Germinal center (tissue), 1 donor: ENCODE results near the gene SSR3.
"Not testable (repeated sequence)": the region's sequence is repeated elsewhere in the genome, so short reads cannot be mapped to it uniquely, and the experiment has no call there.

Experiments
- DNase-seq: peaks from one replicate; pipeline ENCODE4 v3.0.0; 2012; ENCODE audit warnings: mixed read lengths, low spot score

SSR3 gene

DNA sequence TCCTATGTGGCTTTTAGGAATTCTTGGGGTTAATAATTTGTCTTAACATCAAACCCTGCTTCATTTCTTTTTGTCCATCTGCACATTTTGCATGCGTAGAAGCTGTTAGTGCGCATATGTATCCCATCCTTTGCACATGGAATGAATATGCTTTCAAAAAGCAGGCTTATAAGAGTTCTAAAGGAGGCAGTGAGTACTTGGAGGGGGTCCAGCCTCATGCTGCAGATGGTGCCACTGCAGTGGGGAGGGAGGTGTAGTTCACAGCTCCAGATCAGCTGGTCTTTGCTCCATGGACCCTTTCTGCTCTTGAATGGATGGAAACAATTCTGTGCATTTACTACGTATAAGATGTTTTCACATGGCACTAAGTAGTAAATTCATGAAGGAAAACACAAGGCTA, 20.7 kb upstream of the SSR3 start:
- DNase-seq: no peak

DNA sequence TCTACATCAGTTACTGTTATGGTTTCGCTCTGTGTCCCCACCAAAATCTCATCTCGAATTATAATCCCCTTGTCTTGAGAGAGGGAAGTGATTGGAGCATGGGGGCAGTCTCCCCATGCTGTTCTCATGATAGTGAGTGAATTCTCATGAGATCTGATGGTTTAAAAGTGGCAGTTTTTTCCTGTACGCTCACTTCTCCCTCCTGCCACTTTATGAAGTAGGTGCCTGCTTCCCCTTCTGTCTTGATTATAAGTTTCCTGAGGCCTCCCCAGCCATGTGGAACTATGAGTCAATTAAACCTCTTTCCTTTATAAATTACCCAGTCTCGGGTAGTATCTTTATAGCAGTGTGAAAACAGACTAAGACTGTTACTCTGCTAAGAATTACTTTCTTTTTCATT, 15.0 kb upstream of the SSR3 start:
- not testable (repeated sequence) for DNase-seq

DNA sequence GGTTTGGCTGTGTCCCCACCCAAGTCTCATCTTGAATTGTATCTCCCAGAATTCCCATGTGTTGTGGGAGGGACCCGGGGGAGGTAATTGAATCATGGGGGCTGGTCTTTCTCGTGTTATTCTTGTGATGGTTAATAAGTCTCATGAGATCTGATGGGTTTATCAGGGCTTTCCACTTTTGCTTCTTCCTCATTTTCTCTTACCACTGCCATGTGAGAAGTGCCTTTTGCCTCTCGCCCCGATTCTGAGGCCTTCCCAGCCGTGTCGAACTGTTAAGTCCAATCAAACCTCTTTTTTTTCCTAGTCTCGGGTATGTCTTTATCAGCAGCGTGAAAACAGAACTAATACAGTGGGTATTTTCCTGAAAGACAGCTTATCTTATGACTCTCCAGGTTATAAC, 14.1 kb upstream of the SSR3 start:
- not testable (repeated sequence) for DNase-seq

DNA sequence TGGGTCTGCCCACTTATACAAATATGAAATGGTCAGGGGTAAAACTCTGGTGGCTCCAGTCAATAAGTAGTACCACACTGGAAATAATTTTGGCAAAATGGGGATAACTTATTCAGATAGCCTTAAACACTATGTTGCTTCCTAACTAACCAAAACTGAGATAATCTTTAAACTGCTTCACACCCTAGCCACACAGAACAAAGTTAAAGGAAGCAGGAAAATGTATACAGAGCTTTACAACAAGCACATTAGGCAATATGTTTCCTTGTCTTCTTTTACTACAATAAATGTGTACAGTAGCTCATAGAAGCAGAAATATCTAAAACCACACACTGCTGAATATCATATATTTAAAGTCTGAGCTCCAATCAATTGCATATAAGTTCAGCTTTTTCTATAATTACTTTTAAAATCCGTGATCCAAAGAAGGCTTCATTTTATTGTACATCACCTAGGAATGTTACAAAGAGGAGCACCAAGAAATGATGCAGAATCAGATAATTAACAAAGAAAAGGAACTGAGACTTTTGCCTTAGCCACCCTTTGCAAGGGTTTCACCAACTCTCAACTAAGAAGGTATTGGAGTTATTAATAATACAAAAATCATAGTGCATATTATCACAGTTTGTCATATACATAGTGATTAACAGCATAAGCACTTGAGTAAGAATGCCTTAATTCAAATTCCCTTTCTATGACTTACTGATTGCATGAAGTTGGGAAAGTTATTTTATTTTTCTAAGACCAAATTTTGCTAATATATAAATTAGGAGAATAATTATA, 9.2 kb upstream of the SSR3 start:
- no peak for DNase-seq

DNA sequence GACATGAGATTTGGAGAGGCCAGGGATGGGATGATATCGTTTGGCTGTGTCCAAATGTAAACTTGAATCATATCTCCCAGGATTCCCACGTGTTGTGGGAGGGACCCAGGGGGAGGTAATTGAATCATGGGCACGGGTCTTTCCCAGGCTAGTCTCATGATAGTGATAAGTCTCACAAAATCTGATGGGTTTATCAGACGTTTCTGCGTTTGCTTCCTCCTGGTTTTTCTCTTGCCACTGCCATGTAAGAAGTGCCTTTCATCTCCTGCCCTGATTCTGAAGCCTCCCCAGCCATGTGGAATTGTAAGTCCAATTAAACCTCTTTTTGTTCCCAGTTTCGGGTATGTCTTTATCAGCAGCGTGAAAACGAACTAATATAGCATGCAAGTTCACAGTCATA, 7.6 kb upstream of the SSR3 start:
- not testable (repeated sequence) for DNase-seq

DNA sequence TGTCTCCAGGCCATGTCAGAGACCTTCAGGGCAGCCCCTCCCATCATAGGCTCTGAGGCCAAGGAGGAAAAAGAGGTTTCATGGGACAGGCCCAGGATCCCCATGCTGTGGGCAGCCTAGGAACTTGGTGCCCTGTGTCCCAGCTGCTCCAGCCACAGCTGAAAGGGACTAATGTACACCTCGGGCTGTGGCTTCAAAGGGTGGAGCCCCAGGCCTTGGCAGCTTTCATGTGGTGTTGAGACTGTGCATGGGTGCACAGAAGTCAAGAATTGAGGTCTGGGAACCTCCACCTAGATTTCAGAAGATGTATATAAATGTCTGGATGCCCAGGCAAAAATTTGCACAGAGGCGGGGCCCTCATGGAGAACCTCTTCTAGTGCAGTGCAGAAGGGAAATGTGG, 6.6 kb upstream of the SSR3 start:
- no peak for DNase-seq

DNA sequence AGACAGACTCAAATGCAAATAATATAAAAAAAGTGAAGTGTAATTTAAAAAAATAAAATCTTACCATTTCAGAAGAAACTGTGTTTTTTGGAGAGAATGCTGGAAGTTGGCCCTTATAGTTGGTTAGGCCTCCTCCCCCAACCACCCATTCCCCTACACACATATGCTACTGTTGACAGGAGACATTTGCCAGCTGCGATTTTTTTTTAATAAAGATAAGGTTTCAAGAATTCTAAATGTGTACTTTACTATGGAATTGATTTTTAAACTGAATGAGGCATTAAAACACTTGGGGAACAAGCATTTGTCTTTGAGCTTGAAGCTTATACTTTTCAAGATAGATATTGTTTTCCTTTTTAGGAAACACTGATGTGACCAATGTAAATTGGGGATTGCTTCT, 4.4 kb upstream of the SSR3 start:
- DNase-seq: no peak

DNA sequence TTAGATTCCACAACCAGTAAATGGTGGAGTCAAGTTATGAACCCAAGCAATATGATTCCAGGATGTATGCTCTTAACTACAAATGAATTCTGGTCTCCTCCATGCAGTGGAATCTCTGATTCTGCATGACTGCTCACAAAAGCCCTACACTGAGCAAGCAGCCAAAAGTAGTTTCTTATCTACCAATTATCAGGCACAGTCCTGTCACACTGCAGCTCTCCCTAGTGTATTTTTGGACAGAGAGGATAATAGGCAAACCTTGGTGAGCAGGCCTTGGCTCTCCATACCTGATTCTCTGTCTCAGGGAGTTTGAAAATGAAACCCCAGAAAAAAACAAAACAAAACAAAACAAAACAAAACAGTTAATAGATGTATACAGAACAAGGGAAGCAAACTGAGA, 3.5 kb upstream of the SSR3 start:
- DNase-seq: no peak

DNA sequence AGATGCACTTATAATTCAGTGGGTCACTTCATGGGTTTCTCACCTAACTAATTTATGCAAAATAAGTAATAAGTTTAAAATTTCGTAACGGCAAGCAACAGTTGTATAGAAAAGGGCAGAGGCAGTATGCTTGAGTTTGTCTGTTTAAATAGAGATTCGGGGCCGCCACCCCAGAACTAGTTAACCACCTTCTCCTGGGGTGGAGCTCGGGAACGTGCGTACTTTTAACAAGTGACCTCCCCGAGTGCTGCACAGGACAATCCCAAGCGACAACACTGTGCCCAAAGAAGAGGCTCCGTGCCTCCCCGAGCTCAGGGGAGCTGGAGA, 439 bp downstream of the SSR3 start:
- DNase-seq: no peak

DNA sequence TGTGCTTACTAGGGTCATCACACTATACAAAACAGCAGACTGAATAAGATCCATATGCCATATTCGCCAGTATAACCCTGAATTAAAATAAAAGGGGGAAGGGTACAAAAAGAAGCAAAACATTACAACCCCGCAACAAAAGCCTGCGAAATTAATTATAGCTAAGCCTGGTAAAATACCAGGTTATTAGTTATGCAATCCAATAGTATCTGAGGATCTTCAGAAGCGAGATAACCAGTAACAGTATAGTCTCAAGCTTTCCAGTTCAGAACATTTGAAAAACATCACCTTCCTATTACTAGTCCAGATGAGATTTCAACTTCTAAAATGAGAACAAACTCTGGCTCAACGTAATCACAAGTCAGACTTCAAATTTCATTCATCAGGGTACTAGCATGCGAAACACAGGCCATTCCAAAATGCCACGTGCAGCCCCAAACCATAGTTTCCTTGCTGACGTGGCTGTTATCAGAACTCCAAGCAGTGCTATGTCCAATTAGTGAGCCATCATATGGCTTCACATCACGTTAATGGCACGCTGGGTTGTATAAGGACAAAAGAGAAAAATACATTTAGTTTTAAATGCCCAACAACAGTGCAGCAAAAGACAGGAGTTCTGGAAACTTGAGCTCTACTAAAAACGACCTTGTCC, 1.1 kb downstream of the SSR3 start:
- DNase-seq: no peak

DNA sequence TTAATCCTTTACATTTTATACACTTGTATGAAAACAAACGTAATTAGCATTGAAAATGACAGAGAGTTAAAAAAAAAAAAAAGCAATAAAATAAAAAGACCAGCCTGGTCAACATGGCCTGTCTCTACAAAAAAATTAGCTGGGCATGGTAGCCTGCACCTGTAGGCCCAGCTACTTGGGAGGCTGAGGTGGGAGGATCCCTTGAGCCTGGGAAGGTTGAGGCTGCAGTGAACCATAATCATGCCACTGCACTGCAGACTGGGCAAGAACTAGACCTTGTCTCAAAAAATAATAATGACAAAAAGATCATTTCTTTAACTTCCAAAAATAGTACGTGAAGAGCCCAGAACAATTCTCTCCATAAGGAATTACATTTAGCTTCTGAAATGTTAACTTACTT, 1.9 kb downstream of the SSR3 start:
- DNase-seq: no peak

DNA sequence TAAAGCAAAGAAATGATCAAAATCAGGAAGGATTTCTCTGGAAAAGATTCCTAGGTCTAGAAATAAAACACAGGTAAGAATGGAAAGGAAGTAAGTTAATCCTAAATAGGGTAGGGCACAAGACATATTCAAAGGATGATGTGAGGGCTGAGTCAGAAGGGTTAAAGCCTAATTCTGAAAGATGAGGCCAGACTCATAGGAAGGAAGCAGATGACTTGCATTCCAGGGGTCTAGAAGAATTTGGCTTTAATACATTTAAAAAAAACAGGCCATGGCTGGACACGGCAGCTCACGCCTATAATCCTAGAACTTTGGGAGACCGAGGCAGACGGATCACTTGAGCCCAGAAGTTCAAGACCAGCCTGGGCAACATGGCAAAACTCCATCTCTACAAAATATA, 3.2 kb downstream of the SSR3 start:
- no peak for DNase-seq

DNA sequence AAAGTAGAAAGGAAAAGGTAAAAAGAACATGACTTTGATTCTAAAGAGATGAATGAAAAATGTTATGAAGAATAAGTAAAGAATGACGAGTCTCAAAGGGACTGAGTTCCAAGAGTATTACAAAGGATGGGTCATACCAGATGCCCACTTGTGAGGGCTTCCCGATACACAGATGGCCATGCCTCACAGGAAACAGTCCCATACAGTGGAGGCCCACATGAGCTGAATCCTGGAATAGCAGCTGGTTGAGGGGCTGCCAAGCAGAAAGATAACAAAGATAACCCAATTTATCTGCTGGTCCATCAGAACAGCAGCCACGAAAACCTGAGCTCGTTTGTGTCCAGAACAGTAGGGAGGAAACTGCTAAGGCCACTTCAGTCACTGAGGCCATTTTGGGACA, 3.7 kb downstream of the SSR3 start:
- DNase-seq: no peak

DNA sequence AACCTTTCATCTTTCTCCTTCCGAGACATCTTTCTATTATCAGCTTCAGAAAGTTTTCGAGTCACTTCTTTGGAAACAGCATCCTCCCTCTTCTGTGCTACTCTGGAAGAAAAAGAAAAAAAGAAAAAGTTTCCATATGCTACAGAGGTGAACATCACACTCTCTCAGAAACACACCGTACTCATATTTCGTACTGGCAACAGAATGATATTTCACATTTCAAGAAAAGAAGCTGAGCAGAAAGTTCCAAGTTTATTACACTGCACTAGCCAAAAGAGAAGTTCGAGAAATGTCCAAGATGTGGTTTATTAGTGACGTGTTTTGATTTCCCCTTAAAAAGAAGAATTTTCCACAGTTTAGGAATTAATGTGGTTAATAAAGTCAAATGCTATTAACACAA, 6.0 kb downstream of the SSR3 start:
- no peak for DNase-seq

DNA sequence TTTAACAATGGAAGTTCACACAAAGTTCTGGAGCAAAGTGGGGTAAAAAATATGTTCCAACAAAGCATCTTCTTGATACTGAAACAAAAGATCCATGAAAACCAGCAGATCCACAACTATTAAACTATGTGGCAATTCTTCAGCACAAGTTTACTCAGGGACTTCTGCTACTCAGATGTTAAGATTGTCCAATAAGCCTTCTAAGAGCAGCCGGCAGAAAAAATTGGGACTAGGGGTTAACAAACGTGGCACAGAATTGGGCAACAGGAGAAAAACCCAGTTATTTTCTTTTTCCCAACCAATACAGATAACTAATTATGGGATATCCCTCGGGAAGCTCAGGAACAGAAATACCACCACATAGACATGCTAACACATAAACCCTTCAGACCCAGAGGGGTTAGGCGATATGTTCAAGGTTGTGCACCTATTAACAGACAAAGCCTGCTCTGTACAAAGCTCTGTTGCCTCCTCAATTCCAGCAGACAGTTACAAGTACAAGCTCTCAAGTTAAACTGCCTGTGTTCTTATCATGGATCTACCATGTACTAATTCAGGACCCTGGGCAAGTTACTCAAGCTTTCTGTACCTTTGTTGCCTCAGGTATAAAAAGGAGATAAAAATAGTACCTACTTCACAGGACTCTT, 6.8 kb downstream of the SSR3 start:
- no peak for DNase-seq

DNA sequence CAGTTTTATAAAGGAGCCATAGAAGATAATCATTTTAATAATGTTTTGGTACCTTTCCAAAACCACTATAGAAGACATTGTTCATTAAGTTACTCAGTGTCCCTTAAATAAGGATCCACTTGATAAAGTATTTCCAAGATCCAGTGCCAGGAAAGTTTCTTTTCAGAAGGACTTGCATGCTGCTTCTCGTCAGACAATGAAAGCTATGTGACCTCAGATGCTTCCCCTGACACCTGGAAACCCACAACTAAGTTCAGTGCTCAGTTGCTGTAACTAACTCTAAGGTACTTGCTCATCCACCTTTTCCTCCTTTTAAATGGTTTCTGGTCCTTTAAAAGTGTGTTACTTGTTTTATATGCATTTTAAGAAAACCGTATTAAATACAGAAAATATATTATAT, 7.3 kb downstream of the SSR3 start:
- no peak for DNase-seq

DNA sequence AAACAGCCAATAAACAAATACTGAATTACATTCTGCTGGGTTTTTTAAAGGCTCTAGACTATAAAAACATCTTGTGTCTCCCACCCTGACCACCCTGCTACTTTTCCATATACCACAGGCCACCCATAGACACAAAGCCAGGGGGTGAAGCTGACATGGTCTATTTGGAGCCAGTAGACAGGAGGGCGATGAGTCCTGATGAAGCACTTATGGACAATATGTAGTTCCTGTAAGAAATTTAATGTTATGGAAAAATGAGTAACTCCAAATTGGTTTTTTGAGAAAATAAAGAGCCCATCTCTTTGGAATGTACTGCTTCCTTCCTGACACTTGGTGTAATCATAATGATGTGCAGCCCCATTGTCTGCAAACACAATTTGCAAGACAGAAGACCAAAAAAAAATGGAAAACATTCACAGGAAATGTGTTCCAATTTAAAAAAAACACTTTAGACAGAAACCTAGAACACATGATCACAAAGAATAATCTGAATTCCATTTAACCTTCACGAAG, 11.8 kb downstream of the SSR3 start:
- no peak for DNase-seq

DNA sequence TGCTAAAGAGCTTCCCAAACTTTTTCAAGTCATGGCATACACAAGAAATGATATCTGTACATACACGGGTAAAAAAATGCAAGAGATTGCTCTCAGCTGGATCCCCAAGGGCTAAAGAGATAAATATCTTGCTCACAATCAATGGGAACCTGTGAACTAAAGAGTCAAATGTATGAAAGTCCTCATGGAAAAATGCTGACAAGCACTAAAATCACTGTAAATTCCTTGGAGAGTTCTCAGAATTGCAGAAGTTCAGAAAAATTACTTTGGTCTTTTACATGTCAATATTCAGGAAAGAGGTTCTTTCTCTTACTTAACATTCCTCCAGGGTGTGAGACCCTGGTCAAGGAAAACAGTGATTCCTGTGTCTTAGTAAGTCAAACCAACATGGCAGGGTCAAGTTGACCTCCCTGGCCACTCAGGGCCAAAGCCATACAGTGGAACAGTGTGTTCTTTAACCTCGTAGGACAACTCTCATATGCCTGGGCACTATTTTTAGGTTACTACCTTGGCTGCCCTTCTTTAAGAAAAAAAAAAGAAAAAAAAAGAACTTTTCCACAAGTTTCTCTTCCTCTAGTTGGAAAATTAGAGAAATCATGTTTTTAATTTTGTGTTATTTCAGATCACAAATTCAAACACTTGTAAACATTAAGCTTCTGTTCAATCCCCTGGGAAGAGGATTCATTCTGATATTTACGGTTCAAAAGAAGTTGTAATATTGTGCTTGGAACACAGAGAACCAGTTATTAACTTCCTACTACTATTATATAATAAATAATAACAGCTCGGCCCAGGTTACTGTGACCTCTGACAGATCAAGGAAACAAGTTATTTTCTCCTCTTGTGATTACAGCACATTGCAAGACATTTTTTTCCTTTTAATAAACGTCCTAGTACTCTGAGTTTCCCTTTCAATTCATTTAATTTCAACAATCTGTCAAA, 12.5 kb downstream of the SSR3 start:
- no peak for DNase-seq

DNA sequence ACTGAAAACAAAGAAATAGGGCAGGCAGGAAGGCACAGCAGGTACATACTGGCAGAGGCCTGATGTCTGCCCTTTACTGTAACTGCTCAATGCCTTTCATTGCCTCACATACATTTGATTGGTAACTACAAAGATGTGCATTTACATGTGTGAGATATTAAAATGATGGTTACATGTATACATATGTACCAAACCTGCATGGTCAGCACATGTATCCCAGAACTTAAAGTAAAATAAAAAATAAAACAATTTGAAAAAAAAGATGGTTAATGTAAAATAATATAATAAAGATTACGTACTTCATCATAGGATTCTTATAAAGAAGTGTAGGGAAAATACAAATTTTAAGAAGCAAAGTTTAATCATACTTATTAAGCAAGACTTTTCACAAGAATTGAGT, 15.1 kb downstream of the SSR3 start:
- no peak for DNase-seq

DNA sequence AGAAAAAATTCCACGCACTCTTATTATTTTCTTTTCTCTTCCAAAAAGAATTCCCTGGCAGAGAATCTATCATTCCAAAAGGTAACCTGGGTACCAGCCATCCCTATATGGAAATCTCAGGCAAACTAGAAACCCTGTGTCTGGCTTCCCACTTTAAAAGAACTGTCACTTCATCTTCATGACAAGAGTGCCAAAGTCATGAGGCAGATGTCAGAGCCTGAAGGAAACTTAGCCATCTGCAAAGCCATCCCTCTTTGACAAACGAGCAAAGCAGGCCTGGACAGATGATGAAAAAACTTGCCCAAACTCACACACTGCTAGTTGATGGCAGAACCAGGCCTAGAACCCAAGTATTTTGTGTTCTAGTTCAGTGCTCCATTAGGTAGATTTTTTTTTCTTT, 15.9 kb downstream of the SSR3 start:
- no peak for DNase-seq

DNA sequence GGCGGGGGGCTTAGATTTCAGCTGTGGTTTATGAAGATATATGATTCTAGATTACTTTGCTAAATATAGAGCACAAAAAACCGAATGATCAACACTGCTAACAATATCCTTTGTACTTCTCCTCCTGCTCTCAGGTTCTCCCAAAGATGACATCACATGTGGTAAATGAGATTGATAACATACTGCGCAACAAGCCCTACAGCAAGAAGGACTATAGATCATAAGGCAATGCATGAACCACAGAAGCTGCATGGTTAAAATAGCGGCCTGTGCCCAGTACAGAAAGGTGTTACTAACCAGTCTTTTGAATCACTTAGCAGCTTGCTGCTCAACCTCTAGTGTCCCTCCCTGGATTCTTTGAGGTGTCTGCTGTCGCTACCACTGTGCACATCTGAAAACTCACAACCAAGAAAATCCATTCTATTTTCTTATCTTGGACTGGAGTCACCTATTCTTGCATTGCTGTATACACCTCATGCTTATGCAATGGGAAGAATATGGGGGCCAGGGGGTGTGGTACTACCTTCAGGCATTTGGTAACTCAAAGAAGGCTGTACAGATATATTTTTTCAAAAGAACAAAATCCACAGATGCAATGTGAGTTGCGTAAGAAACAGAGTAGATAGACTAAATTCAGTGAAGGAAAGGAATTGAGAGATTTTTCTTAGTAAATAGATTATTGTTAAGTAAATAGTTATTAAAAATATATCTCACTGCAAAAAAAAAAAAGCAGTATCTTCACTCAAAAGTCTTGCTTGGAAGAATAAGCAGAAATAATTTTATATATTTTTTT, 18.2 kb downstream of the SSR3 start:
- DNase-seq: no peak
